ENCODE measurements around the gene CD44.

DNA sequence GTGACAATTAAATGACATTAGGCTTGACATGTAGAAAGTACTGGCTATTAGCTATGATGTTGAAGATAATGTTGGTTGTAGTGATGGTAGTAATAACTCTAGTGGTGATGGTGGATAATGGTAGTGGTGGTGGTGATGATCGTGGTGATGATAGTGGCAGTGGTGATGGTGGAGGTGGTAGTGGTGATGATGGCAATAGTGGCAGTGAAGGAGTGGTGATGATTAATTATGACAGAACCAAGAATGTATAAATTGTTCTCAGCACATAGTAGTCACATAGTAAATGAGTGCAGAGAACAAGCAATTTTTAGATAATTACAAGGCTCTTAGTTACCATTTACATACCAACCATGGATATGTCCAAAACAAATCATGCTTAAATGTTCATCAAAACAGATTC lies 5.3 kb upstream of the CD44 start:
- no peak for TF ChIP-seq CTCF (IDR thresholded peaks at IDR 0.05)
- TF ChIP-seq POLR2A (IDR thresholded peaks at IDR 0.05): no peak
- no peak for TF ChIP-seq EP300 (IDR thresholded peaks at IDR 0.05)
